IMR-90 (cell line): ENCODE data around the gene TRIM44. TPM values are rescaled to one million over a fixed set of nuclear protein-coding genes. Genes with fewer than 3 reads are reported as not detected.

Source experiments
- ATAC-seq: fragments of 200-7000 bp; cut with Tn5 transposase; 2 replicates; pipeline ENCODE4 v1.9.1; 2020; ENCODE audit warnings: low read depth, mild to moderate bottlenecking, moderate library complexity
- BruUV-seq: library from RNA; stranded (reverse); fragments of 400-500 nt; replicated peaks from 2 replicates; lab custom pipeline; 2021; lab: Mats Ljungman, UMichigan
- CTCF ChIA-PET: fragments of 300-600 bp; formaldehyde crosslinking; extraction: SDS; loops from one replicate; lab custom pipeline; 2021; ENCODE audit warnings: antibody characterized with exemption; lab: Yijun Ruan, JAX
- POLR2A ChIA-PET: fragments of 300-600 bp; sonication (Branson Sonifier 250); formaldehyde crosslinking; loops from one replicate; lab custom pipeline; 2022; ENCODE audit warnings: antibody characterized with exemption; ENCODE audit not compliant: unreplicated experiment; lab: Charles Lee
- DNase-seq: peaks from one replicate; pipeline ENCODE4 v3.0.0; 2013
- H2AFZ ChIP-seq: replicated peaks from 2 replicates; pipeline ENCODE3; 2013; ENCODE audit warnings: low read length, mild to moderate bottlenecking; ENCODE audit not compliant: poor library complexity
- H2AK5ac ChIP-seq: 2 replicates; pipeline ENCODE4 v1.6.1; 2013; ENCODE audit warnings: low read depth, low read length, inconsistent platforms
- H2AK9ac ChIP-seq: replicated peaks from 2 replicates; pipeline ENCODE3; 2013; ENCODE audit warnings: mild to moderate bottlenecking, low read depth, low read length, moderate library complexity; ENCODE audit not compliant: poor library complexity
- H2BK120ac ChIP-seq: 2 replicates; pipeline ENCODE4 v1.6.1; 2013; ENCODE audit warnings: low read depth, low read length, inconsistent platforms
- H2BK15ac ChIP-seq: 3 replicates; pipeline ENCODE4 v1.6.1; 2013; ENCODE audit warnings: low read depth, low read length, inconsistent platforms
- H2BK20ac ChIP-seq: 2 replicates; pipeline ENCODE4 v1.6.1; 2013; ENCODE audit warnings: low read depth, mild to moderate bottlenecking, inconsistent platforms, low read length, moderate library complexity
- H2BK5ac ChIP-seq: 2 replicates; pipeline ENCODE4 v1.6.1; 2013; ENCODE audit warnings: mild to moderate bottlenecking, low read depth, low read length, inconsistent platforms; ENCODE audit not compliant: poor library complexity, severe bottlenecking
- H3K14ac ChIP-seq: replicated peaks from 2 replicates; pipeline ENCODE4 v1.6.1; 2013; ENCODE audit warnings: low read depth, low read length, inconsistent platforms
- H3K18ac ChIP-seq: 2 replicates; pipeline ENCODE4 v1.6.1; 2013; ENCODE audit warnings: low read depth, low read length, control low read depth
- H3K23ac ChIP-seq: 2 replicates; pipeline ENCODE4 v1.6.1; 2013; ENCODE audit warnings: low read depth, low read length, inconsistent platforms
- H3K27ac ChIP-seq: 2 replicates; pipeline ENCODE4 v1.5.1; 2013; ENCODE audit warnings: mild to moderate bottlenecking, control low read depth, low read length; ENCODE audit not compliant: insufficient read depth
- H3K27me3 ChIP-seq: 2 replicates; pipeline ENCODE4 v1.6.1; 2013; ENCODE audit warnings: low read length; ENCODE audit not compliant: control insufficient read depth, insufficient read depth
- H3K36me3 ChIP-seq: 2 replicates; pipeline ENCODE4 v1.6.1; 2013; ENCODE audit warnings: low read length, mixed read lengths; ENCODE audit not compliant: control insufficient read depth, insufficient read depth
- H3K4ac ChIP-seq: 2 replicates; pipeline ENCODE4 v1.6.1; 2013; ENCODE audit warnings: low read depth, low read length, inconsistent platforms
- H3K4me1 ChIP-seq: 2 replicates; pipeline ENCODE4 v1.6.1; 2013; ENCODE audit warnings: low read length, mixed read lengths; ENCODE audit not compliant: control insufficient read depth, insufficient read depth
- H3K4me2 ChIP-seq: 2 replicates; pipeline ENCODE4 v1.6.1; 2013; ENCODE audit warnings: low read depth, mild to moderate bottlenecking, control low read depth, low read length, moderate library complexity
- H3K4me3 ChIP-seq: 2 replicates; pipeline ENCODE4 v1.5.1; 2013; ENCODE audit warnings: low read depth, mild to moderate bottlenecking, control low read depth, low read length, moderate library complexity; ENCODE audit not compliant: insufficient read depth
- H3K56ac ChIP-seq: 2 replicates; pipeline ENCODE4 v1.6.1; 2013; ENCODE audit warnings: low read length, inconsistent platforms; ENCODE audit not compliant: insufficient read depth; ENCODE audit errors: extremely low read depth
- H3K79me1 ChIP-seq, 2 experiments: 2 replicates each; pipeline ENCODE4 v1.6.1; 2013; ENCODE audit warnings: low read length in 2 of 2, inconsistent platforms in 1 of 2, low read depth in 1 of 2
- H3K9ac ChIP-seq: 2 replicates; pipeline ENCODE4 v1.6.1; 2013; ENCODE audit warnings: low read depth, low read length, control low read depth
- H3K9me1 ChIP-seq: 2 replicates; pipeline ENCODE4 v1.6.1; 2013; ENCODE audit warnings: low read length, inconsistent platforms; ENCODE audit not compliant: insufficient read depth
- H3K9me3 ChIP-seq: 2 replicates; pipeline ENCODE4 v1.6.1; 2013; ENCODE audit warnings: low read length; ENCODE audit not compliant: control insufficient read depth, insufficient read depth
- H4K20me1 ChIP-seq: 2 replicates; pipeline ENCODE4 v1.6.1; 2013; ENCODE audit warnings: low read length, inconsistent platforms; ENCODE audit not compliant: insufficient read depth
- H4K5ac ChIP-seq: 2 replicates; pipeline ENCODE4 v1.6.1; 2013; ENCODE audit warnings: mild to moderate bottlenecking, low read depth, low read length, control low read depth
- H4K8ac ChIP-seq, 2 experiments: 2 replicates each; pipeline ENCODE4 v1.6.1; 2013; ENCODE audit warnings: low read depth in 2 of 2, low read length in 2 of 2, control low read depth in 1 of 2, inconsistent platforms in 1 of 2
- H4K91ac ChIP-seq: 2 replicates; pipeline ENCODE4 v1.6.1; 2013; ENCODE audit warnings: low read depth, low read length, inconsistent platforms; ENCODE audit not compliant: insufficient read depth
- RFX5 ChIP-seq: IDR thresholded peaks from 2 replicates; pipeline ENCODE4 v1.8.0; 2012; ENCODE audit warnings: low read depth, mild to moderate bottlenecking, low read length, moderate library complexity
- WGBS, 2 experiments: methylation state at CpG; one replicate each; pipeline versions ENCODE4 v1.1.5 to v1.1.7; 2013; ENCODE audit warnings: missing lambda C conversion rate in 2 of 2; ENCODE audit not compliant: insufficient read length in 1 of 2; ENCODE audit errors: extremely low coverage in 2 of 2; 5-methylcytosine and 5-hydroxymethylcytosine counted together
- dilution Hi-C: fragments of 300-500 bp; cut with HindIII; formaldehyde crosslinking; loops from one replicate; pipeline ENCODE4 v1.14.3; 2018; ENCODE audit warnings: low sequenced_read_pairs; ENCODE audit not compliant: unreplicated experiment
- in situ Hi-C: fragments of 300-500 bp; cut with MboI; formaldehyde crosslinking; loops from 3 replicates; pipeline ENCODE4 v1.14.3; 2019; ENCODE audit warnings: low sequenced_read_pairs, inconsistent platforms, mixed read lengths
- intact Hi-C: fragments of 100-400 bp; cut with micrococcal nuclease; formaldehyde crosslinking; loops from 2 replicates; pipeline ENCODE4 v1.10.0; 2022
- polyA plus RNA-seq, 3 experiments: library from polyadenylated mRNA; depleted of rRNA; stranded (reverse); fragments of >200 nt; gene quantifications; 2 replicates each; pipeline ENCODE4 v1.2.3, GENCODE V29; 2012; ENCODE audit warnings: low replicate concordance in 1 of 3
- total RNA-seq: library from RNA; depleted of rRNA; stranded (reverse); fragments of >200 nt; gene quantifications from 2 replicates; pipeline ENCODE4 v1.2.3, GENCODE V29; 2012

TRIM44 gene
- total and polyA plus RNA-seq, 2 of the 4 experiments (the other 2 are of a cell fraction), result 50.7 to 104 TPM

- BruUV-seq, result no TSS peak
- H2AFZ ChIP-seq, result no peak overlapping the region
- H3K4me2 ChIP-seq, result no peak overlapping the region
- ATAC-seq, result no peak
- no peak overlapping the region for H3K18ac ChIP-seq
- no peak overlapping the region for H4K91ac ChIP-seq
- no peak overlapping the region for H3K27ac ChIP-seq
- H2BK15ac ChIP-seq, result no peak overlapping the region
- intact Hi-C loops (no loop called here), in situ Hi-C loops (no loop called here), dilution Hi-C loops (no loop called here)
- no peak overlapping the region for H3K4ac ChIP-seq
- no peak for TF ChIP-seq RFX5
- no peak overlapping the region for H2BK20ac ChIP-seq
- H3K9ac ChIP-seq, result no peak overlapping the region
- no peak overlapping the region for H2BK120ac ChIP-seq
- no peak overlapping the region for H3K56ac ChIP-seq
- H4K8ac ChIP-seq, result no peak overlapping the region
- ChIA-PET CTCF (interaction anchor here (1.1 kb wide), 1 partner anchor 32 kb away, joined by 3 read pairs; no protein-coding TSS in a partner anchor), POLR2A (no interaction called here)
- no peak overlapping the region for H4K5ac ChIP-seq
- WGBS, 2 experiments, result no CpG with 5 or more reads among the region's 5 CpGs
- no peaks in the 10 kb centered on the region for H3K4me1 ChIP-seq
- H2AK5ac ChIP-seq, result no peak overlapping the region
- no peak overlapping the region for H3K14ac ChIP-seq
- H4K20me1 ChIP-seq, result no peaks in the 10 kb centered on the region
- H3K4me3 ChIP-seq, result no peak overlapping the region
- H3K9me3 ChIP-seq, result no peaks in the 10 kb centered on the region
- H2AK9ac ChIP-seq, result no peak overlapping the region
- H3K23ac ChIP-seq, result no peak overlapping the region
- H3K27me3 ChIP-seq, result peaks cover 25% of the 10 kb centered on the region
- H3K36me3 ChIP-seq, result no peaks in the 10 kb centered on the region
- no peak for DNase-seq
- H3K79me1 ChIP-seq, result no peaks in the 10 kb centered on the region
- no peaks in the 10 kb centered on the region for H3K9me1 ChIP-seq
- no peak overlapping the region for H2BK5ac ChIP-seq
Measured at GRCh38 chr11:35853971-35854370, 191.4 kb downstream of the TRIM44 start.
